Activated T-cell treated with anti-CD3 and anti-CD28 coated beads for 4 hours (primary cell): ENCODE results near the gene MALT1.
A peak's percentile ranks its signal among the peaks of the same experiment; 100 is the strongest.

Source experiments
- DNase-seq: peaks from one replicate; pipeline ENCODE4 v3.0.0-alpha.2; 2020

MALT1 gene

DNA sequence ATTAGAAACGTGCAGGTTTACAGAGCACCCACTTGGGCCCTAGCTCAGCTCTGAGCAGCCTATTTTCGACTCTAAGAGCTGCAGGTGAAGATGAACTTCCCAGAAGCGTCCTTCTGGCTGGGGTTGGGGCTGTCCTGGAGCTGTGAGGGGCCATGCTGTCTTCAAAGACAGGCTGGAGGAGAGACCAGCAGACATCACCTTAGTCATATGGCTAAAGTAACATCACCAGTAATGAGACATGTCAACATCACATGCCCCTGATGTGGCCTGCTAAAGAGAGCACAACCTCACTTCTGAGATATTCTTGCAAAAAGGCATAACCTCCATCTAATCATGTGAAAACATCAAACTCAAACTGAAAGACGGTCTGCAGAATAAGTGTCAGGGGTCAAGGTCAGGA is 106.2 kb downstream of the MALT1 start:
- no peak for DNase-seq

DNA sequence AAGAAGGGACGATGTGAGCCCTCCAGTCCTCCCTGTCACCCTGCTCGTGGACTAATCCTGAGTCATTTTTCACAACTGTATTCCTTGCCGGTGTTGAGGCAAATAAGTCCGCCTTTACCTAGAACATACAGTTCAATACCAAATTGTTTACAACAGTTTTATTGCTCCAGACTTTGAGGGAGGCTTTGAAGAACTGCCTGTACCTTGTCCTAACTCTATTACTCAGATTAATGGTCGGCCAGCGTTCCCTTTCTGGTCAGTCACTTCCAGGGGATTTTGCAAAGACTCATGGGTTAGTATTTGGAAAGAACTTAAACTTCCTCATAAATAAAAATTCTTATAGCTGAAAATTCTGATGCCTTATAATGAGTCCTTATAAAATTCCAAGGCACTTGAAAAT is 108.3 kb downstream of the MALT1 start:
- DNase-seq = no peak

DNA sequence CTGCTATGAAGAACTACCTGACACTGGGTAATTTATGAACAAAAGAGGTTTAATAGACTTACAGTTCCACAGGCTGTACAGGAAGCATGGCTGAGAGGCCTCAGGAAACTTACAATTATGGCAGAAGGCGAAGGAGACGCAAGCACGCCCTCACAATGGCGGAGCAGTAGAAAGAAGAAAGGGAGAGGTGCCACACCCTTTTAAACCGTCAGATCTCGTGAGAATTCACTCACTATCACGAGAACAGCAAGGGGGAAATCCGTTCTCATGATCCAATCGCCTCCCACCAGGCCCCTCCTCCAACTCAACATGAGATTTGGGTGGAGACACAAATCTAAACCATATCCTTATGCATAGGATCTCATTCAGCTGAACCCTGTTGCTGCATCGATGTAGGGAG is 108.8 kb downstream of the MALT1 start:
- DNase-seq = no peak

DNA sequence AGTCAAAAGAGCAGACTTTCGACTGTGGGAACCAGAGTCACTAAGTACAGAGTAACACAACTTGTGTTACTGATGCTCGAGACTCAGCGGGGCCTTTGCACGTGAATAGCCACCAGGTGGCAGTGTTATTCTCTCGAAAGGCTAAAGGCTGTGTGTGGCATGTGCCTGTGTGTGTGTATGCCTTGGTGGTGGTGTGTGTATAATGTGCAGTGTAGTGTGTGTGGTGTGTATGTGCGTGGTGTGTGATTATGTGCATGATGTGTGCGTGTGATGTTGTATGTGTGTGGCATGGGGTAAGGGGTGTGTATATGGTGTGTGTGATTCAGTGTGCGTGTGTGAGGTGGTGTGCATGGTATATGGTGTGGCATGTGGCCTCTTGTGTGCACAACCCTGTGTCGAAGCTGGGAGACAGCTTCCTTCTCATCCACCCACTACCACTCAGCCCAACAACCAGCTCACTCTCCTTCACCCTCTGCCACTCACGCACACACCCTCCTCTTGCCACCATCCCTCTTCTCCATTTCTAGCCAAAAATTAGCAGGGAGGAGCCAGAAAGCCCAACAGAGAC is 110.4 kb downstream of the MALT1 start:
- DNase-seq = peak; percentile 59

DNA sequence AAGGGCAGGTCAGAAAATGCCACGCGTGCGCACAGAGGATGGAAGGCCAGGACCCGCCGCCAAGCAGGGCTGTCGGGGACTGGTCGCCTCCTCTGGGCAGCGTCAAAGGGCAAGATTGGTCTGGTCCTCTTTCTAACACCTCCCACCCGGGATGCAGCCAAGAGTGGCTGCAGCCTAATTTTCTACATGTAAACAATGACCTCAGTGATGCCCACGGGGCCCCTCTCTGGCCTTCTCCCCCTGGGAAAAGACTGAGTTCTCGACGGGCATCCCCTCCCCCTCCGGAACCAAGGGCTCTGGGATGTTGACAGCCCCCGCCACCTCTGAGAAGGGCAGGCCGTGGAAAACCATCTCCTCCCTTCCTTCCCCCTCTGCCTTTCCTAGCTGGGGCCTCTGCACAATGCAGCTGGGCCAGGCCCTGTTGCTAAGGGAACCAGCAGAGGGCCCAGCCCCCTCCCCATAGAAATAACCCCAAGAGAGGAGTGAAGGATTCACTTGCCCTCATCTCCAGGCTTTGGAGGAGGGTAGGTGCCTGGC is 113.4 kb downstream of the MALT1 start:
- DNase-seq = no peak

DNA sequence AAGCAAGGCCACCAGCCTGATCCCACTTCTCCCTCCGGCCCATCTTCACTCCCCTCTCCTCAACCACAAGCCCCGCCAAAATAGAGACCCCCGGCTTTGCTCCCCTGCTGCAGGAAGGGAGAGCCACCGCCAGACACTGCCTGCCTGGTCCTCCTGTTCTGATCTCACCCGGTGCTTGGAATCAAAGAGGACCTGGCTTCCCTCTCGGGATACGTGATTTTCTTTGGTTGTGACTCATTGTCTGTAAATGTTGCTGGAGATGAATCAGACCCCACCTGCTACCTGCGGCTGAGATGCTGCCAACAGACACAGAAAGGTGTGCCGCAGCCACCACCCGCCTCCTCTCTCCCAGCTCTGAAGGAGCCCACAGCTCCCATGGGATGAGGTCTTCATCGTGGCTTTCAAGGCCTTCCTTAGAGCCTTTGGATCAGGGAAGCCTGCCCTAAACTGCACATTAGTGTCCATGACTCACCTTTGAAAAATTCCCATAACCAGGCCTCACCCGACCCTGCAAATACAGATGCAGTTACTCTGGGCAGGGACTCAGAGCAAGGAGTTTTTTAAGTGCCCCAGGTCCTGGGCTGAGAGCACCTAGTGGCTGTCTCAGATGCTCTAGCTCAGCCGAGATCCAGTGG is 114.0 kb downstream of the MALT1 start:
- no peak for DNase-seq

DNA sequence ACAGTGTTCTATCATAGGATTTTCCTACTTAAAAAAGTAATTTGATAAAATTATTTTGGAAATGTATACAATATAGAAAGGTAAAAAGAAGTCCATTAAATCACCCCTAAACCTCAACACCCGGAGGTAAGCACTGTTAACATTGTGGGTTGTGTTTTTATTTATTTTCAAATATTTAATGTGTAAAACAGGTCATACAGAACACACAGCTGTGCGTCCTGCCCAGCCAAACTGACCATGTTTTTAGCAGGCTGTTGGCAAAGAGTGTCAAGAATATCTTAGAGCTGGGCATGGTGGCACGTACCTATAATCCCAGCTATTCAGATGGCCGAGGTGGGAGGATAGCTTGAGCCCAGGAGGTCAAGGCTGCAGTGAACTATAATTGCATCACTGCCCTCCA is 114.6 kb downstream of the MALT1 start:
- DNase-seq = no peak

DNA sequence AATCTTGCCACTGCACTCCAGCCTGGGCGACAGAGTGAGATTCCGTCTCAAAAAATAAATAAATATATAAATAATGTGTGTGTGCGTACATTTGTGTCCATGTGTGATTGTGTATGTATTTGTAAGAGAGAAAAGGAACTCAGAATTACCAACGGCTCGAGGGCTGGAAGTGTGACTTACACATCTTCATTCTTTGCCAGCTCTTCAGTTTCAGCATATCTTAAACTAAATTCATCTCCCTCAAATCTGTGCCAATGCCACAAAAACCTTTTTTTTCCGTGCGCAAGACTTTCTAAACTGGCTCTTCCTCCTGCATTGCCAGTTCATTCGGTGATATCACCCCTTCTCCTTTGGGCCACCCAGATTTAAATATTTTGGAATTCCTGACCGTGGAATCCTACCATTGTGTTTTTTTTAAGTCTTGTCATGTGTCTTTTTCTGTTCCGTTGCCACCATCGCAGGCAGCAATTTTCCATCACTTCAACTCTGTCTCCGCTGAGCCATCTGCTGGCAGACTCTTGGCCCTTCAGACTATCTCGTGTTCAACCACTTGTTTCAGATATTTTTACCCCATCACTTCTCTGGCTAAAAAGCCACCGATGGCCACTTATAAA is 116.4 kb downstream of the MALT1 start:
- DNase-seq = no peak

- DNase-seq = no peak
Observed at GRCh38 chr18:58788470-58788869, 117.2 kb downstream of the MALT1 start.

- no peak for DNase-seq
Observed at GRCh38 chr18:58788971-58789875, 118.0 kb downstream of the MALT1 start.

- DNase-seq = no peak
Observed at GRCh38 chr18:58789876-58790240, 118.6 kb downstream of the MALT1 start.

DNA sequence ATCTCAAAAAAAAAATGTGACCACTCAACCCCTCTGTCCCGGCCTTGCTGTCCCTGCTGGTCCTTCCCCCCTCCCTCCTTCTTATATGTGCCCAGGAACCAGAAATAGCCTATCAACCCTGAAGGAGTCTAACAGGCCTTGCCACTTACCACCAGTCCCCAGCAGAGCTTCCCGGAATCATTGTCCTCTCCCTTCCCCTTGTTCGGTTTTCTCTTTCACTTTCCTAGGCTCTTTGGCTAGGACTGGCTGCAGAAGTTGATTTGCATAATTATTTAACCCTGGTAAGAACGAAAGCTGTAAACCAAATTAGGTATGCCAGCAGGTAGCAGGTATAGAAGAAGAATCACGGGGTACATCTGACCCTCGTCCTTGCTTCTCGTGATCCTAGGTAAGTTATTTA is 120.8 kb downstream of the MALT1 start:
- no peak for DNase-seq

DNA sequence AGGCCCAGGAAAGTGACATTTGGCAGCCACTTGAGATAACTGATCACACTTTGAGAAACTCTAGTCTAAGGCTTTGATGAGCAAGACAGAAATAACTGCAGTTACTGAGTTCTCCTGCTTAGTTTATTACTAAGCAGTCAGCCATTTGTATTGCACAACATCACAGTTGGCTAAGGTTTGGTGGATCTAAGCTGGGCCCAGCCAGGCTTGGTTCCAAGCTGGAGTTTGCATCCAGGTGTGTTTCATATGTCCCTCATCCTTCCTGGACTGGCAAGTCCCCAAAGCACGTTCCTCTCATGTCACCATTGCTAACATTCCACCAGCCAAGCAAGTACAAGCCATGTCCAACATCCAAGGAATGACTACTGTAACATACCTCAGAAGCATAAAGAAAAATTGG is 122.1 kb downstream of the MALT1 start:
- no peak for DNase-seq

GRCh38 chr18:58796220-58796619 is 125.0 kb downstream of the MALT1 start:
- no peak for DNase-seq

DNA sequence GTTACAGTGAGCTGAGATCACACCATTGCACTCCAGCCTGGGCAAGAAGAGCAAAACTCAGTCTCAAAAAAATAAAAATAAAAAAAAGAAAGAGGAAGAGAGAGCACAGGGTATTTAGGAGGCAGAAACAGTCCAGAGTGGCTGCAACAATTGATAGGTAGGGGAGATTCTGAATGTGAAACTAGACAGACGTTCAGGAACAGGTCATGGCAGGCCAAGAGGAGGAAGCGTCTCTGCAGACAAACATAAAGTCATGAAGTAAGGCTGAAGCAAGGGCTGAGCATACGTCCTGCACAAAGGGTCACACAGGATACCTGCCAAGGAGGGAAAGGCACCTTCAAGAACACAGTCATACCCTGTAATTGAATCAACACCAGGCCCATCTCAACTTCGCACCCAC is 129.3 kb downstream of the MALT1 start:
- DNase-seq = no peak

DNA sequence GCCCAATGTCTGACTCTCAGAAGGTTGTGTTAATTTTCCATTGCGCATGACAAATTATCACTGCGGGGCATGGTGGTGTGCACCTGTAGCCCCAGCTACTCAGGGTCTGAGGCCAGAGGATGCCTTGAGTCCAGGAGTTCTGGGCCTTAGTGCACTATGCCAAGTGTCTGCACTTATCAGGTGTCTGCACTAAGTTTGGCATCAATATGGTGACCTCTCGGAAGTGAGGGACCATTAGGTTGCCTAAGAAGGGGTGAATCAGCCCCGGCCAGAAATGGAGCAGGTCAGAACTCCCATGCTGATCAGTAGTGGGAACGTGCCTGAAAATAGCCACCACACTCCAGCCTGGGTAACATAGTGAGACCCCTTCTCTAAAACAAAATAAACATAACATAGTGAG is 131.7 kb downstream of the MALT1 start:
- DNase-seq = no peak

GRCh38 chr18:58803978-58804377 is 132.7 kb downstream of the MALT1 start:
- no peak for DNase-seq
